HUES48 (cell line): Measurements from ENCODE around the gene HSPB7.

Experiments
- H3K27ac ChIP-seq: one replicate; pipeline ENCODE4 v1.7.0; 2013; ENCODE audit warnings: low read depth, low read length, inconsistent platforms
- H3K27me3 ChIP-seq: 2 replicates; pipeline ENCODE4 v1.6.1; 2013; ENCODE audit warnings: mild to moderate bottlenecking, low read length; ENCODE audit not compliant: control insufficient read depth, insufficient read depth
- H3K36me3 ChIP-seq: 2 replicates; pipeline ENCODE4 v1.6.1; 2013; ENCODE audit warnings: low read length; ENCODE audit not compliant: control insufficient read depth, insufficient read depth
- H3K4me1 ChIP-seq: 2 replicates; pipeline ENCODE4 v1.6.1; 2013; ENCODE audit warnings: mild to moderate bottlenecking, low read length; ENCODE audit not compliant: control insufficient read depth, insufficient read depth
- H3K4me3 ChIP-seq: 2 replicates; pipeline ENCODE4 v1.5.1; 2013; ENCODE audit warnings: mild to moderate bottlenecking, low read depth, low read length
- H3K9ac ChIP-seq: 2 replicates; pipeline ENCODE4 v1.6.1; 2013; ENCODE audit warnings: mild to moderate bottlenecking, low read depth, low read length, moderate library complexity
- H3K9me3 ChIP-seq: 2 replicates; pipeline ENCODE4 v1.6.1; 2013; ENCODE audit warnings: low read length; ENCODE audit not compliant: control insufficient read depth, insufficient read depth

The HSPB7 gene

GRCh38 chr1:16013908-16014258 is 4.0 kb downstream of the HSPB7 start:
- Histone ChIP-seq H3K9ac (no peak overlapping the region), H3K4me3 (0 out of 2 replicates have a peak overlapping the region, but pooled peaks have one; percentile 41), H3K36me3 (no peaks in the 10 kb centered on the region), H3K27ac (no peak overlapping the region), H3K9me3 (no peaks in the 10 kb centered on the region), H3K27me3 (no peaks in the 10 kb centered on the region), H3K4me1 (peaks cover 29% of the 10 kb centered on the region)

GRCh38 chr1:16013220-16013907 is 4.5 kb downstream of the HSPB7 start:
- Histone ChIP-seq H3K27ac (peak overlapping the region; percentile 87), H3K4me1 (peaks cover 29% of the 10 kb centered on the region)

GRCh38 chr1:16012590-16013219 is 5.1 kb downstream of the HSPB7 start:
- Histone ChIP-seq H3K36me3 (no peaks in the 10 kb centered on the region), H3K9me3 (no peaks in the 10 kb centered on the region), H3K4me1 (peaks cover 29% of the 10 kb centered on the region), H3K9ac (no peak overlapping the region), H3K27me3 (no peaks in the 10 kb centered on the region), H3K27ac (peak overlapping the region; percentile 87), H3K4me3 (peak overlapping the region; percentile 41)

More at GRCh38 chr1:16013220-16013907, 4.5 kb downstream of the HSPB7 start:
- Histone ChIP-seq H3K36me3 (no peaks in the 10 kb centered on the region), H3K9me3 (no peaks in the 10 kb centered on the region), H3K9ac (no peak overlapping the region), H3K27me3 (no peaks in the 10 kb centered on the region), H3K4me3 (peak overlapping the region; percentile 41)

GRCh38 chr1:16011936-16012589 is 5.8 kb downstream of the HSPB7 start:
- Histone ChIP-seq H3K9ac (no peak overlapping the region), H3K36me3 (no peaks in the 10 kb centered on the region), H3K27me3 (no peaks in the 10 kb centered on the region), H3K9me3 (no peaks in the 10 kb centered on the region), H3K4me3 (peak overlapping the region; percentile 41), H3K4me1 (peaks cover 25% of the 10 kb centered on the region), H3K27ac (peak overlapping the region; percentile 87)

GRCh38 chr1:16010837-16011236 is 7.0 kb downstream of the HSPB7 start:
- H3K4me3 ChIP-seq = no peak overlapping the region
- H3K9ac ChIP-seq = no peak overlapping the region
- peaks cover 20% of the 10 kb centered on the region for H3K4me1 ChIP-seq
- no peaks in the 10 kb centered on the region for H3K36me3 ChIP-seq
- H3K9me3 ChIP-seq = no peaks in the 10 kb centered on the region
- H3K27ac ChIP-seq = no peak overlapping the region
- no peaks in the 10 kb centered on the region for H3K27me3 ChIP-seq

- H3K4me3 ChIP-seq = no peak overlapping the region
- no peak overlapping the region for H3K9ac ChIP-seq
- H3K27ac ChIP-seq = no peak overlapping the region
- peaks cover 14% of the 10 kb centered on the region for H3K4me1 ChIP-seq
- H3K36me3 ChIP-seq = no peaks in the 10 kb centered on the region
- no peaks in the 10 kb centered on the region for H3K9me3 ChIP-seq
- H3K27me3 ChIP-seq = no peaks in the 10 kb centered on the region
These were observed 8.2 kb downstream of the HSPB7 start for GRCh38 chr1:16009678-16010077.

GRCh38 chr1:16009030-16009460 is 8.8 kb downstream of the HSPB7 start:
- H3K27me3 ChIP-seq = no peaks in the 10 kb centered on the region
- no peaks in the 10 kb centered on the region for H3K9me3 ChIP-seq
- H3K4me3 ChIP-seq = no peak overlapping the region
- H3K4me1 ChIP-seq = peaks cover 7% of the 10 kb centered on the region
- H3K27ac ChIP-seq = no peak overlapping the region
- H3K9ac ChIP-seq = no peak overlapping the region
- H3K36me3 ChIP-seq = no peaks in the 10 kb centered on the region

GRCh38 chr1:16007671-16008341 is 10.0 kb downstream of the HSPB7 start:
- Histone ChIP-seq H3K4me3 (no peak overlapping the region), H3K27me3 (no peaks in the 10 kb centered on the region), H3K9ac (no peak overlapping the region), H3K9me3 (no peaks in the 10 kb centered on the region), H3K27ac (no peak overlapping the region), H3K36me3 (no peaks in the 10 kb centered on the region), H3K4me1 (no peaks in the 10 kb centered on the region; the same call in 1 of the 2 replicates)

GRCh38 chr1:16006552-16007485 is 11.0 kb downstream of the HSPB7 start:
- Histone ChIP-seq H3K4me1 (no peaks in the 10 kb centered on the region), H3K27ac (no peak overlapping the region), H3K9me3 (no peaks in the 10 kb centered on the region)

GRCh38 chr1:16006010-16006409 is 11.8 kb downstream of the HSPB7 start:
- Histone ChIP-seq H3K36me3 (no peaks in the 10 kb centered on the region), H3K27ac (no peak overlapping the region), H3K9ac (no peak overlapping the region), H3K4me1 (no peaks in the 10 kb centered on the region), H3K4me3 (no peak overlapping the region), H3K9me3 (no peaks in the 10 kb centered on the region), H3K27me3 (no peaks in the 10 kb centered on the region)

More at GRCh38 chr1:16006552-16007485, 11.0 kb downstream of the HSPB7 start:
- H3K4me3 ChIP-seq = no peak overlapping the region
- H3K9ac ChIP-seq = no peak overlapping the region
- no peaks in the 10 kb centered on the region for H3K36me3 ChIP-seq
- no peaks in the 10 kb centered on the region for H3K27me3 ChIP-seq
